Stimulated activated CD8-positive, alpha-beta memory T cell treated with anti-CD3 and anti-CD28 coated beads, Interleukin-12 subunit alpha, Interleukin-12 subunit beta, amount 100 ng/mL, for 4 hours (primary cell): Measurements from ENCODE around the gene PLA2G15.

Source experiments
- DNase-seq: peaks from one replicate; pipeline ENCODE4 v3.0.0-alpha.2; 2020; ENCODE audit warnings: low read depth

The PLA2G15 gene

DNA sequence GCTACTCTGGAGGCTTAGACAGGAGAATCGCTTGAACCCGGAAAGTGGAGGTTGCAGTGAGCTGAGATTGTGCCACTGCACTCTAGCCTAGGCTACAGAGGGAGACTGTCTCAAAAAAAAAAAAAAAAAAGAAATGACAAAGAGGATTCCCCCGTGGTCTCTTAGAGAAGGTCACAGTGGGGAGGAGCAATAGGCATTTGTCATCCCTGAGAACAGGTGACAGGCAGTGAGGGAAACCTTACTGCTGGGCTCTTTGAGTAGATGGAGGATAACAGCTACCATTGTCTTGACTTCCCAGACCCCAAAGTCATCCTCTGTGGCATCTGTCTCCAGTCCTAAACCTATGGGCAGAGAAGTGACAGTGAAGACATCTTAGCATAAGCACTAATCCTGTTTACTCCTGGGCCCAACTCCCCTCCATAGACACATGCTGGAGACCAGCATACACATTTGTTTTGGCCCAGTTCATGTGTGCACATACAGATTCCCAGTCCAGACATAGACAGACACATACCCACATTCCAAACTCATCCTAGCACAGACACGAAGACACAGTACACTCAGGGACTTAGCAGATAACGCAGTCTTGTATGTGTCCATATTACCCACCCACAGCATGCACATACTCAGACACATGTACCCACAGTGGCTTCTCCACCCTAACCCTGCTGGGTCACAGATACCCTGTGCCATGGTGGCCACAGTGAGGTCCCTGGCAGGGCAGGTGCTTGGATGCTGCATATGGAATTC, 11.9 kb upstream of the PLA2G15 start:
- DNase-seq = no peak

- no peak for DNase-seq
Observed at GRCh38 chr16:68233835-68234187, 11.4 kb upstream of the PLA2G15 start.

- DNase-seq = no peak
Observed at GRCh38 chr16:68234188-68235107, 10.7 kb upstream of the PLA2G15 start.

DNA sequence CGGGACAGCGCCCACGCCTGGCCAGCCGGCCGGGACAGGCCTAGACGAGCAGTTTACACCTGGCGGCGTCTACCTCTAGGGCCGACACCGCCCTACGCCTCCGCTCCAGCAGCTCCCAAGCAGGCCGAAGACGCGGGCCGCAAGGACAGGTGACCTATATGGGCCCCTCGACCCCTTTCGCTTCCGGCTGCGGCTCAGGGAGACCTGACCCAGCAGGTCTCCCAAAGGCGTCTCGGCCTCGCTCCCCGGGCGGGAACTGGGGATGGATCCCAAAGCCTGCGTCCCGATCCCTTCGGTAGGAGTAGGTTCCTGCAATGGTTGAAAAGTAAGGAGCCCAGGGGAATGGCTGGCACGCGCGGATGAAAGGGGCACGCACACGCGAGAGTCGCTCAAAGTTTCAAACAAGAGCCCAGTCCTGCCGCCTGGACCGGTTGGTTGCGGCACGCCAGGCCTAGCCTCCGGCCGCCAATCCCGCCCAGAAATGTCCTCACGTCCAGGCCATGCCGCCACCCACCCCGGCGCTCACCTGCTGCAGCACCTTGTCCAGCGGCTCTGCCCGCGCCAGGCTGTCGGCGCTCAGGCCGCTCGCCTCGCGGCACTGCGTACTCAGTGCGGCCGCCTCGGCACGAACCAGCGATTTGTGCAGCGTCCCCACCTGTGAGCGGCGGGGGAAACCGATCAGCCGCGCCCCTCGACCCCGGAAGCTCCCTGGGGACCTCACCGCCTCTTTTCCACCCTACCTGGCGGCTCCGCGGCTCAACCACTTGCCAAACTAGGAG, 9.9 kb upstream of the PLA2G15 start:
- no peak for DNase-seq

DNA sequence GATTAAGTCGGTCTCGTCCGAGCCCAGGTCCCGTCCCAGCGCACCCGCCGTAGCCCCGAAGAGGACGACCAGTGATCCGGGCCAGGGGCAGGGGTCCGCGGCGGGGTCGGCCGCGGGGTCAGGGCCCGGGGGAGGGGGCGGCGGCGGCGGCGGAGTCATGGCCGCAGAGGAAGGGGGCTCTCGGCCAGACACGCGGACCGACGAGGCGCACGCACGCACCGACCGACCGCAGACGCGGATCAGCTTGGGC, 9.4 kb upstream of the PLA2G15 start, which contains the start of gene ESRP2:
Gene ESRP2 (minus strand): TSS at position 241 of the 250 bp plus-strand sequence. CDS start 82 bp downstream, at position 159.
- DNase-seq = no peak

- peak; percentile 25 for DNase-seq
Observed at GRCh38 chr16:68236137-68236825, 8.9 kb upstream of the PLA2G15 start.

- no peak for DNase-seq
Observed at GRCh38 chr16:68236826-68237242, 8.3 kb upstream of the PLA2G15 start.

DNA sequence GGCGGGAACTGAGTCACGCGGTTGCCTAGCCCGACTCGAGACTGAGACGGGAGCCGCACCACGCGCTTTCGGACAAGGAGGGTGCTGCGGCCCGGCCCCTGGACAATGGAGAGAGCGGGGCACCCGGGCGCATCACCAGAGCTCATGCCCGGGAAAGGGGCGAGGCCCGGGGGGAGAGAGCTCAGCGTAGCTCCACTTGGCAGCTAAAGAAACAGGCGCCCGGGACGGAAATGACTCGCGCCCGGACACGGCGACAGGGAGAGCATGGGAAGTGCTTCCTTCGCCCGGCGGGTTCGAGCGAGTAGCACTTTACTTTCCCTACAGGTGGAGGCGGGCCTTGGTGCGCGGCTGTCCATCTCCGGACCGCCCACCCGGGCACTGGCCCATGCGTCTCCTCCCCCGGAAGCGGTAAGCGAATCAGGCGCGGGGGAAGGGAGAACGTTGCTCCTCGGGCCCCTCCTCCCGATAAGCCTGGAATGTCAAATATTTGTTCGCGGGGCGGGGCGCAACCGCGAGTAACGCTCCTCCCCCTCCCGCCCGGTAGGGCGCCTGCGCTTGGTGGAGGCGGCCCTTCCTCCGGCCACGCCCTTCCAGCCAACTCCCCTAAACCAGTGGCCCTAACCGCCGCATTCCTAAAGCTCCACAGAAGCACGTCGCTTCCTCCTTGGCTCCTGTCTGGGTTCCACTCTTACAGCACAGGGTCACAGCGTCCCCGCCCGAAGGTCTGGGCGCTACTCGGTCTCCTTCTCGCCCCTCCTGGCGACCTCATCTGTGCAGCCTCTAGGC, 7.7 kb upstream of the PLA2G15 start:
- DNase-seq = peak; percentile 77

DNA sequence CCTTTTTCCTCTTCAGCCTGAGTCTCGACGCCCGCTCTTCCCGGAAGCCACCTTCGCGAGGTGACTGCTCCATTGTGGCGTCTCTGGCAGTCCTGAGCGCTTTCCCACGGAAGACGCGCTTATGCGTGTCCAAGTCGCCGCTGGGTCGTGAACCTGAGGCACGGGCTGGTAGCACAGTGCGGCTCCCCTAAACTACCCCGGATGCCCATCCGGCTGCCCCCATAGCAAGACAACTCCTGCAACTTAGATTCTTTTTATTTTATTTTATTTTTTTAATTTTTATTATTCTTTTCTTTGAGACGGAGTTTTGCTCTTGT, 7.2 kb upstream of the PLA2G15 start:
- DNase-seq = no peak

- no peak for DNase-seq
Observed at GRCh38 chr16:68242085-68242484, 3.1 kb upstream of the PLA2G15 start.

DNA sequence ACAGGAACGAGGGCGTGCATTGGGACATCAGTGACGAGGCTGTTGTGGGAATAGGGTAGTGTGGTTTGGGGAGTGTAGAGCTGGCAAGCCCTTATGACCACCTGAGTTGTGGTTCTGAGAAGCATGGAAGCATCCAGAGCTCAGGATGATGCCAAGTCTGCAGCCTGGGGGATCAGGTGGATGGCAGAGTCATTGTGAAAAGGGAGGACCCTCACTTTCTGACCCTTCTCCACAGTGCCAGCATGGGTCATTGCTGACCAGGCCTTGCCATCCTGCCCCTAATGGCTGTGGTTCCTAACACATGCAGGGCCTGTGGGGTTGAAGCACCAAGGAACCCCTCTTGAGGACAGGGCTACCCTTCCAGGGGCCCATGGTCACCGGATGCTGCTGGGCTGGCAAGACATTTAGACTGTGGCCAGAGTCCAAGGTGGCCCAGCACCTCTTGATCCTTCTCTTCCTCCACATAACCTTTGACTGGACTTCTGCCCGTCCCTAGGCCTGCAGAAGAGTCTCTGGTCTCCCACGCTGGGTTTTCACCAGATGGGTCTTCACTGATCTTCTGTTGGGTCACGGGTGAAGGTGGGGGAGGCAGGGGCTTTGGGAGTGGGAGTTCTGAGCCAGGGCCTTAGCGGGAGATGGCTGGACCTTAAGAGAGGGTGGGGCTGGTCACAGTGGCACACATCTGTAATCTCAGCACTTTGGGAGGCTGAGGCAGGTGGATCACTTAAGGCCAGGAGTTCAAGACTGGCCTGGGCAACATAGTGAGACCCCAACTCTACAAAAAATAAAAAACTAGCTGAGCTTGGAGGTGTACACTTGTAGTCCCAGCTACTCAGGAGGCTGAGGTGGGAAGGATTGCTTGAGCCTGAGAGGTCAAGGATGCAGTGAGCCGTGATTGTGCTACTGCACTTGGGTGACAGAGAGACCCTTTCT, 2.0 kb upstream of the PLA2G15 start:
- DNase-seq = no peak

DNA sequence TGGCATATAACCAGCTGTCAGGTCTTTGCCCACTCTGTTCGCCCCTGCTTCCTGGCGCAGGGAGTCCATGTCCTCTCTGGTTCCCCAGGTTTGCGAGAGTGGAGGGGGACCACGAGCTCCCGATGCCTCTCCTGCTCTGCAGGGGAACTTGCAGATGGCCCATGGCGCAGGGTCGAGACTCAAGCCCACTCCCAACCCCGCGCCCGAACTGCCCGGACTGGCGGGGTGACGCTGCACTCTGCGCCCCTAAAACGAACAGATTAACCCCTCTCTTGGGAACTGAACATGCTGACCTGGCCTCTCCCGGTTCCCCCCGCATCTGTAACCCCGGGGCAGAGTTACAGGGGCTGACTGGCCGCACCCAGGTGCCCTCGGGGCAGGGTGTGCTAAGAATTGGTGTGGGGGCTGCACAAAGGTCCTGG, 681 bp upstream of the PLA2G15 start:
- no peak for DNase-seq

- DNase-seq = no peak
Observed at GRCh38 chr16:68246121-68246520, 948 bp downstream of the PLA2G15 start.

DNA sequence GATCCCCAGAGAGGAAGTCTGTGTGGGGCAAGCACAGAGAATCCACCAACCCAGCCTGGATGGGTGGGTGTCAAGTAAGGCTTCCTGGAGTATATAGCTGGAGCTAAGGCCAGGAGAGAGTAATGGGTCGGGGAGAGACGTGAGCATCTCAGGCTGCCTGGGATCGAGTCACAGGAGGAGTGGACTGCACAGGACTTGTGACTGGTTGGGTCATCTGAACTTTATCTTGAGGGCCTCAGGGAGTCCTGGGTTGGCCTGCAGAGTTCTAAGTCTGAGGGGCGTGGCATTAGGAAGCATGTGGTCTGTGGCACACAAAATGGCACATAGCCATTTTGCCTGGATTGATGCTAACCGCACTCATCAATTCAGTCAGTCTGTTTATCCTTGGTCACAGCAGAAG, 1.5 kb downstream of the PLA2G15 start:
- DNase-seq = no peak

GRCh38 chr16:68247400-68247799, 2.2 kb downstream of the PLA2G15 start:
- DNase-seq = no peak

DNA sequence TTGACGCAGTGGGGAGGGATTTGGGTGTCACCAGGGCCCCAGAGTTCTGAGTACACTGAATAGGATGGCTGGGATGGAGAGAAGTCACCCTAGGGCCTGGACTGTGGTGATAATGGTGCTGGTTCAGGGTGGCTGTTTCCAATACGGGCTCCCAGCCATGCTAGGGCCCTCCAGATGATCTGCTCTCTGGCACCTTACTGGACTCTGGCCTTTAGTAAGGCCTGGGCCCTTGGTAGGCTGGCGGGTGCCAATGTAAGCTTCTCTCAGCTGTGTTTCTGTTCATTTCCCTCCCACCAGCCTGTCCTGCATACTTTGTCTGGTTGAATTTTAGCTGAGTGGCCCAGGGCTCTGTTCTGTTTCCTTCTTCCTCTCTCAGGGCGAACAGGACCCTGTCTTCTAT, 2.8 kb downstream of the PLA2G15 start:
- DNase-seq = no peak

DNA sequence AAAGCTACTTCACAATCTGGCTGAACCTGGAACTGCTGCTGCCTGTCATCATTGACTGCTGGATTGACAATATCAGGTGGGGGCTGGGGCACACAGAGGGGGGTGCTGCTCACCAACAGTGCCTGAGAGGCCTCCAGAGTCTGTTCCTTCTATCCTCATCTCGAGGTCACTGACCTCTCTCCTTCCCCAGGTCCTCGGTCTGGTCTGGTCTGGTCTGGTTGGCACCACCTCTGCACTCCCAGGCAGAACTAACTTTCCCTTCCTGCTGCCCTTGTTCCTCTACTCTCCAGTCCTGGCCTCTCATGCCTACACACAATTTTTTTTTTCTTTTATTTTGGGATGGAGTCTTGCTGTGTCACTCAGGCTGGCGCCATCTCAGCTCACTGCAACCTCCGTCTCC, 4.2 kb downstream of the PLA2G15 start:
- DNase-seq = no peak

- DNase-seq = no peak
Observed at GRCh38 chr16:68250951-68251350, 5.8 kb downstream of the PLA2G15 start.

DNA sequence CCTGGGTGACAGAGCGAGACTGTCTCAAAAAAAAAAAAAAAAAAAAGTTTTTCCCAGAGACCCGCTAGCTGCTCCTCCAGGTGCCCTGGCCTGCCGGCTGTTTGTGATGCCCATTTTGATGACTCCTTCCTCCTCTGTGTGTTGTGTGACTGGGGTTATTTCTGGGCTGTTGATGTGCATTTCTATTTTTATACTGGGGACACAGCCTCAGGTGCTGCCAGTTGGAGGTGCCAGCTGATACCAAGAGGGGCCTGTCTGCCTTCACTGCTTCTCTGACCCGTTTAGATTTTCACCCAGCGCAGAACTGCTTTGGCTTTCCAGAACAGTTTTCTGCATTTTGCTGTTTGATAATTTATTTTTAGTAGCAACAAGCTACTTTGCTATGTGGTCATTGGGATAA, 6.7 kb downstream of the PLA2G15 start:
- no peak for DNase-seq

GRCh38 chr16:68252383-68252782, 7.2 kb downstream of the PLA2G15 start:
- DNase-seq = no peak
